AG09309 (cell line): ENCODE measurements around the gene AGAP1.

Experiments used
- DNase-seq: peaks from one replicate; pipeline ENCODE4 v3.0.0-alpha.2; 2010; ENCODE audit warnings: low read depth
- H3K4me3 ChIP-seq: 2 replicates; pipeline ENCODE4 v1.5.1; 2011; ENCODE audit warnings: mild to moderate bottlenecking, low read depth, low read length, moderate library complexity; ENCODE audit not compliant: control insufficient read depth
- CTCF ChIP-seq: IDR thresholded peaks from 2 replicates; pipeline ENCODE4 v1.5.1; 2011; ENCODE audit warnings: mild to moderate bottlenecking, low read depth, low read length, inconsistent platforms; ENCODE audit not compliant: insufficient read depth, control insufficient read depth; ENCODE audit errors: missing control alignments

AGAP1 gene

GRCh38 chr2:235538144-235538639, 44.3 kb downstream of the AGAP1 start:
- TF ChIP-seq CTCF = no peak
- DNase-seq = no peak
- no peak overlapping the region for H3K4me3 ChIP-seq

- no peak for DNase-seq
- no peak overlapping the region for H3K4me3 ChIP-seq
- no peak for TF ChIP-seq CTCF
Observed at GRCh38 chr2:235538981-235539380, 45.1 kb downstream of the AGAP1 start.

GRCh38 chr2:235539773-235540172, 45.9 kb downstream of the AGAP1 start:
- no peak for DNase-seq
- TF ChIP-seq CTCF = no peak
- no peak overlapping the region for H3K4me3 ChIP-seq

- no peak for DNase-seq
- no peak overlapping the region for H3K4me3 ChIP-seq
- no peak for TF ChIP-seq CTCF
Observed at GRCh38 chr2:235541016-235541415, 47.2 kb downstream of the AGAP1 start.

- H3K4me3 ChIP-seq = no peak overlapping the region
- no peak for DNase-seq
- no peak for TF ChIP-seq CTCF
Observed at GRCh38 chr2:235541838-235542549, 48.2 kb downstream of the AGAP1 start.

- no peak overlapping the region for H3K4me3 ChIP-seq
- no peak for DNase-seq
- TF ChIP-seq CTCF = no peak
Observed at GRCh38 chr2:235542733-235543127, 48.9 kb downstream of the AGAP1 start.
